ENCODE results near the gene CIDEB. TPM values are rescaled to one million over a fixed set of nuclear protein-coding genes. Genes with fewer than 3 reads are reported as not detected.

The CIDEB gene
- total and polyA plus RNA-seq, 2 of the 13 experiments (the other 11 are each of a cell fraction or from before 2014, with no cell fraction given): 35.8 to 110 TPM

GRCh38 chr14:24271134-24271833 lies 36.5 kb downstream of the CIDEB start, which contains the start of gene RABGGTA (continued):
- peak; percentile 95; the same call in 1 of the 2 replicates for TF ChIP-seq ZNF780A (CRISPR knock-in tag; IDR thresholded peaks at IDR 0.05)
- peak; percentile 57 for TF ChIP-seq SSRP1 (CRISPR knock-in tag; IDR thresholded peaks at IDR 0.05)
- no peak; a peak in 1 of 4 replicates for TF ChIP-seq REST (IDR thresholded peaks at IDR 0.05; ENCODE audit: borderline replicate concordance in 1 of 2, low read depth in 1 of 2, low read length in 2 of 2)
- peak; percentile 96 for TF ChIP-seq ZNF335 (CRISPR knock-in tag; IDR thresholded peaks at IDR 0.05)
- peak; percentile 100 for TF ChIP-seq ZFP36L1 (CRISPR knock-in tag; IDR thresholded peaks at IDR 0.05)
- TF ChIP-seq KDM5B (CRISPR knock-in tag; IDR thresholded peaks at IDR 0.05; ENCODE audit: borderline replicate concordance): peak; percentile 100
- peak; percentile 98; the same call in 1 of the 2 replicates for TF ChIP-seq ZBTB25 (CRISPR knock-in tag; IDR thresholded peaks at IDR 0.05)
- peak; percentile 95 for TF ChIP-seq GATAD1 (CRISPR knock-in tag; IDR thresholded peaks at IDR 0.05)
- peak; percentile 93; the same call in 1 of the 2 replicates for TF ChIP-seq CERS6 (CRISPR knock-in tag; IDR thresholded peaks at IDR 0.05)
- TF ChIP-seq ZC3H4 (CRISPR knock-in tag; IDR thresholded peaks at IDR 0.05; ENCODE audit: borderline replicate concordance): peak; percentile 25; the same call in 1 of the 2 replicates
- TF ChIP-seq ZSCAN9 (CRISPR knock-in tag; IDR thresholded peaks at IDR 0.05; ENCODE audit: borderline replicate concordance): peak; percentile 99
- peak; percentile 56; the same call in 1 of the 2 replicates for TF ChIP-seq ZNF17 (CRISPR knock-in tag; IDR thresholded peaks at IDR 0.05)
- peak; percentile 93 for TF ChIP-seq POLR2AphosphoS5 (IDR thresholded peaks at IDR 0.05; ENCODE audit: low read depth, low read length)
- TF ChIP-seq, protein P1, sequence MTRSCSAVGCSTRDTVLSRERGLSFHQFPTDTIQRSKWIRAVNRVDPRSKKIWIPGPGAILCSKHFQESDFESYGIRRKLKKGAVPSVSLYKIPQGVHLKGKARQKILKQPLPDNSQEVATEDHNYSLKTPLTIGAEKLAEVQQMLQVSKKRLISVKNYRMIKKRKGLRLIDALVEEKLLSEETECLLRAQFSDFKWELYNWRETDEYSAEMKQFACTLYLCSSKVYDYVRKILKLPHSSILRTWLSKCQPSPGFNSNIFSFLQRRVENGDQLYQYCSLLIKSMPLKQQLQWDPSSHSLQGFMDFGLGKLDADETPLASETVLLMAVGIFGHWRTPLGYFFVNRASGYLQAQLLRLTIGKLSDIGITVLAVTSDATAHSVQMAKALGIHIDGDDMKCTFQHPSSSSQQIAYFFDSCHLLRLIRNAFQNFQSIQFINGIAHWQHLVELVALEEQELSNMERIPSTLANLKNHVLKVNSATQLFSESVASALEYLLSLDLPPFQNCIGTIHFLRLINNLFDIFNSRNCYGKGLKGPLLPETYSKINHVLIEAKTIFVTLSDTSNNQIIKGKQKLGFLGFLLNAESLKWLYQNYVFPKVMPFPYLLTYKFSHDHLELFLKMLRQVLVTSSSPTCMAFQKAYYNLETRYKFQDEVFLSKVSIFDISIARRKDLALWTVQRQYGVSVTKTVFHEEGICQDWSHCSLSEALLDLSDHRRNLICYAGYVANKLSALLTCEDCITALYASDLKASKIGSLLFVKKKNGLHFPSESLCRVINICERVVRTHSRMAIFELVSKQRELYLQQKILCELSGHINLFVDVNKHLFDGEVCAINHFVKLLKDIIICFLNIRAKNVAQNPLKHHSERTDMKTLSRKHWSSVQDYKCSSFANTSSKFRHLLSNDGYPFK (CRISPR knock-in tag; IDR thresholded peaks at IDR 0.05; ENCODE audit: borderline replicate concordance): peak; percentile 94
- TF ChIP-seq ZSCAN22 (CRISPR knock-in tag; IDR thresholded peaks at IDR 0.05): no peak; the same call in none of the 2 replicates
- peak; percentile 95 for TF ChIP-seq ZNF251 (CRISPR knock-in tag; IDR thresholded peaks at IDR 0.05)
- TF ChIP-seq RARG (CRISPR knock-in tag; IDR thresholded peaks at IDR 0.05; ENCODE audit: low read depth): peak; percentile 69; the same call in 1 of the 2 replicates
- peak; percentile 85 for TF ChIP-seq JUND (CRISPR knock-in tag; IDR thresholded peaks at IDR 0.05)

All from HepG2 (cell line).